ENCODE measurements around the gene PPM1B.

The PPM1B gene

DNA sequence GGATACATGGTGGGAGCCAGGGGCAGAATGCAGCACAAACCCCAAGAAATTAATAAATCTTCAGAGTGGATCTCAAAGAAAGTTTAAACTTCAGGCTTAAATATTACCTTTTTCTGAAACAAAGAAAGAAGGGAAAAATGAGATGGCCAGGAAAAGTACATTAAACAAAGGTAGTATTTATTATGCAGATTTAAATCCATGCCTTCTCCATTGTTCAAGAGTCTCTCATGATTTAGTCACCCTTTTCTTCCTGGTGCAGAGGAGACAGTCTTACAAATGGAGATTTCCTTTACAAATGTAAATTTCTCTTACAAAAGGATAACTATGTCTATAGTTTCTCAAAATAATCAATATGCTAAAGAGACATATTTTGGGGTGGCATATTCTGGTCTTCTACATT is 33.4 kb upstream of the PPM1B start:
- Histone ChIP-seq H3K27ac (ENCODE audit: insufficient read depth, low read depth, low read length, poor library complexity, severe bottlenecking) (no peak overlapping the region), H3K27me3 (ENCODE audit: control insufficient read depth, insufficient read depth, low read length, poor library complexity, severe bottlenecking) (no peaks in the 10 kb centered on the region), H3K36me3 (ENCODE audit: control insufficient read depth, insufficient read depth, low read length) (no peaks in the 10 kb centered on the region), H3K4me1 (ENCODE audit: control insufficient read depth, insufficient read depth, low read length) (peaks cover 3% of the 10 kb centered on the region), H3K4me3 (ENCODE audit: insufficient read depth, low read depth, low read length) (no peak overlapping the region), H3K9me3 (ENCODE audit: control insufficient read depth, low read length) (no peaks in the 10 kb centered on the region)

DNA sequence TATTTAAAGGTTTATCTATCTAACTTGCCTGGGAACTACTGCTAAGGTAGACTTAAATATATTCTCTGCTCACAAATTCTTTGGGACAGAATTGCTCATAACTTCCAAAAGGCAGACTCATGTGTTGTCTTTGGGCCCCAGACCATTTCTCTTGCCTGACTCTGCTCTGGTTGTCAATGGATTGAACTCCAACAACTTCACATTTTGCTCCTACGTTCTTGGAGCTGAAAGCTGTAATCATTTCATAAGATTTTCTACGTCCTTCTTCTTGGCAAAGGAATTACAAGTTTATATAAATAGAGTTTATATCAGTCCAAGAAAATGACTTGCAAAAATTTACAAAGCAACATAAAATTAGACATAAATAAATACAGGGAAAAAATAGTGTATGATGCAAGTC is 32.9 kb upstream of the PPM1B start:
- WGBS, 2 experiments = 20 to 33% methylated on average over 1 of the region's 2 CpGs
- H3K36me3 ChIP-seq (ENCODE audit: control insufficient read depth, insufficient read depth, low read length) = no peaks in the 10 kb centered on the region
- H3K27ac ChIP-seq (ENCODE audit: insufficient read depth, low read depth, low read length, poor library complexity, severe bottlenecking) = no peak overlapping the region
- peaks cover 3% of the 10 kb centered on the region for H3K4me1 ChIP-seq (ENCODE audit: control insufficient read depth, insufficient read depth, low read length)
- H3K27me3 ChIP-seq (ENCODE audit: control insufficient read depth, insufficient read depth, low read length, poor library complexity, severe bottlenecking) = no peaks in the 10 kb centered on the region
- no peak overlapping the region for H3K4me3 ChIP-seq (ENCODE audit: insufficient read depth, low read depth, low read length)
- H3K9me3 ChIP-seq (ENCODE audit: control insufficient read depth, low read length) = no peaks in the 10 kb centered on the region

DNA sequence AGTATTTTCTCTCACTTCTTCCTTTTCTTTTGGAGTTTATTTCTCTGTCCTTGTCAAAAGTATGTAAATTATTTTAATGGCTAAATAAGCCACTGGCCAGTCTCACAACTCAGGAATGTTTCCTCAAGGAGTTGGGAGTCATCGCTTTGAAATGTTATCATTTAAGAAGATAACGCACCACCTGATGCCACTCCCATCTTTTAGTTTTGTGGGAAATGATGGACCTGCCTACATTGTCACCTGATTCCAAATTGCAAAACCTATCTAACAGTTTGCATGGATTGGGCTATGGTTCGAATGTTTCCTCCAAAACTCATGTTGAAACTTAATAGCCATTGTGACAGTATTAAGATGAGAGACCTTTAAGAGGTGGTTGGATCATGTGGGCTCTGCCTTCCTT is 32.4 kb upstream of the PPM1B start:
- H3K27me3 ChIP-seq (ENCODE audit: control insufficient read depth, insufficient read depth, low read length, poor library complexity, severe bottlenecking) = no peaks in the 10 kb centered on the region
- H3K4me3 ChIP-seq (ENCODE audit: insufficient read depth, low read depth, low read length) = no peak overlapping the region
- no peaks in the 10 kb centered on the region for H3K9me3 ChIP-seq (ENCODE audit: control insufficient read depth, low read length)
- 62 to 66% methylated on average over 3 of the region's 3 CpGs for WGBS, 2 experiments
- peaks cover 3% of the 10 kb centered on the region for H3K4me1 ChIP-seq (ENCODE audit: control insufficient read depth, insufficient read depth, low read length)
- no peak overlapping the region for H3K27ac ChIP-seq (ENCODE audit: insufficient read depth, low read depth, low read length, poor library complexity, severe bottlenecking)
- H3K36me3 ChIP-seq (ENCODE audit: control insufficient read depth, insufficient read depth, low read length) = no peaks in the 10 kb centered on the region

DNA sequence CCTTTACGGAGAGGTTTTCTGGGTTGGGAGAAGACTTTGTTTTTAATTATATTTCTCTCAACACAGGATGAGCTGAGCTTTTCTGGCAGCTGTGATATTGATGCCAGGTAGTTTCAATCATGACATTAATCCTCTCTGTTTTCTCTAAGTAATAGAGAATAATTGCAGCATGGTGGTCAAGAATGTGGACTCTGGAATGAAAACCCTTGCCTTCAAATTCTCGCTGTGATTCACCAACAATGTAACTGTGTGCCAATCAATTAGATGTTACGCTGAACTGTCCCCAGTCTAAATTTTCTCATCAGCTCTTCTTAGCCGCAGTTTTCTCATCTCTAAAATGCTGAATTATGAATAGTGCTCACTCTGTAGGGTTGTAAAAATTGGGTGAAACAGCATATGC is 31.6 kb upstream of the PPM1B start:
- 85 to 96% methylated on average over 3 to 4 of the region's 4 CpGs for WGBS, 2 experiments
- Histone ChIP-seq H3K4me1 (ENCODE audit: control insufficient read depth, insufficient read depth, low read length) (peaks cover 3% of the 10 kb centered on the region), H3K9me3 (ENCODE audit: control insufficient read depth, low read length) (no peaks in the 10 kb centered on the region), H3K27ac (ENCODE audit: insufficient read depth, low read depth, low read length, poor library complexity, severe bottlenecking) (no peak overlapping the region), H3K36me3 (ENCODE audit: control insufficient read depth, insufficient read depth, low read length) (no peaks in the 10 kb centered on the region), H3K4me3 (ENCODE audit: insufficient read depth, low read depth, low read length) (no peak overlapping the region), H3K27me3 (ENCODE audit: control insufficient read depth, insufficient read depth, low read length, poor library complexity, severe bottlenecking) (no peaks in the 10 kb centered on the region)

DNA sequence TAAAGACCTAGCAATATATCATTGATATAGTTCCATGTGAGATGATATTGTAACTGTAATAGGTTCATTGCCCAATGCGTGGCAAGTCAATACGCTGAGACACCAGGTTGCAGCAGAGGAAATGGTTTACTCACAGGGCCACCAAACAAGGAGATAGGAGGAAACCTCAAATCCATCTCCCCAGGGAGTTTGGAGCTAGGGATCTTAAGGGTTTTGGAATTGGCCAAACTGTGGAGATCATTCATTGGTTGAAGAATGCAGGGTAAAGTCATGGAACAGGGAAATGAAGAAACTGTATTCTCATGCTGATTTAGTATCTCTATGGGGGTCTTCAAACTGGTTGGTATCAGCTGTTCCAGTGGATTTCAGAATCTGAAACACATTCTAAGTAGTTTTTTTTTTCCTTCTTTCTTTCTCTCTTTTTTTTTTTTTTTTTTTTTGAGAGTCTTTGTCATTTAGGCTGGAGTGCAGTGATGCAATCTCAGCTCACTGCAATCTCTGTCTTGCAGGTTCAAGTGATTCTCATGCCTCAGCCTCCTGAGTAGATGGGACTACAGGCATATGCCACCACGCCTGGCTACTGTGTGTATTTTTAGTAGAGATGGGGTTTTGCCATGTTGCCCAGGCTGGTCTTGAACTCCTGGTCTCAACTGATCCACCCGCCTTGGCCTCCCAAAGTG is 30.7 kb upstream of the PPM1B start:
- peaks cover 3% of the 10 kb centered on the region for H3K4me1 ChIP-seq (ENCODE audit: control insufficient read depth, insufficient read depth, low read length)
- 61 to 64% methylated on average over 4 of the region's 4 CpGs for WGBS, 2 experiments
- H3K36me3 ChIP-seq (ENCODE audit: control insufficient read depth, insufficient read depth, low read length) = no peaks in the 10 kb centered on the region
- no peak overlapping the region for H3K4me3 ChIP-seq (ENCODE audit: insufficient read depth, low read depth, low read length)
- no peaks in the 10 kb centered on the region for H3K27me3 ChIP-seq (ENCODE audit: control insufficient read depth, insufficient read depth, low read length, poor library complexity, severe bottlenecking)
- no peak overlapping the region for H3K27ac ChIP-seq (ENCODE audit: insufficient read depth, low read depth, low read length, poor library complexity, severe bottlenecking)
- no peaks in the 10 kb centered on the region for H3K9me3 ChIP-seq (ENCODE audit: control insufficient read depth, low read length)

DNA sequence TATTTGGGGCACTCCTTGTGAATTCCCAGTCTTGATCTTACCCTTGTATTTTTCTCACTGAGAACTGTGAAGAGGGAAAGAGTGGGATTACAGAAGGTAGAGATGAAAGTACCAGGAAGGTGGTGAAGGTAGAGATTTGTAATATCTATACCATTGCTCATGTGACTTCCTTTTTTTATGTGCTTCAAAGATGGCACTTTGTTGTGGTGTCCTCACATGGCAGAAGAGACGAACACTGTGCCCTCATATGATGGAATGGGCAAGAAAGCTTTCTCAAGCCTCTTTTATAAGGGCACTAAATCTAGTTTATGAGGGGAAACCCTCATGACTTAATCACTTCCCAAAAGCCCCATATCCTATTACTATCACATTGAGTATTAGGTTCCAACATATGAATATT is 28.9 kb upstream of the PPM1B start:
- no peaks in the 10 kb centered on the region for H3K9me3 ChIP-seq (ENCODE audit: control insufficient read depth, low read length)
- 100% methylated on average over 1 of the region's 1 CpG for WGBS, 2 experiments
- no peaks in the 10 kb centered on the region for H3K27me3 ChIP-seq (ENCODE audit: control insufficient read depth, insufficient read depth, low read length, poor library complexity, severe bottlenecking)

DNA sequence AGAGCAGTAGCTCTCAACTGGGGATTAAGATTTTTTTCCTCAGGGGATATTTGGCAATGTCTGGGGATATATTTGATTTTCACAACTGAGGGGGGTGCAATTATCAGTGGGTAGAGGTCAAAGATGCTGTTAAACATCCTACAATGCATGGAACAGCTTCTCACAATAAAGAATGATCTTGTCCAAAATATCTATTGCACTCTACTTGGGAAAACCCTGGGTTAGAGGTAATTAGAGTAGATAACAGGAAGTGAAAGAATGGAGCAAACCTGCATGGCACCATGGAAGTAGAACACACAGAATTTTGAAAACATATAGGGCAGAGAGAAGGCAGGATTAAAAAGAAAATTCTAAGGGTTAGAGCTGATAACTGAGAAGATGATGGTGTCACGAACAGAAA is 26.4 kb upstream of the PPM1B start:
- no peaks in the 10 kb centered on the region for H3K27me3 ChIP-seq (ENCODE audit: control insufficient read depth, insufficient read depth, low read length, poor library complexity, severe bottlenecking)
- WGBS, 2 experiments = 93 to 98% methylated on average over 1 of the region's 1 CpG
- H3K4me3 ChIP-seq (ENCODE audit: insufficient read depth, low read depth, low read length) = no peak overlapping the region
- no peak overlapping the region for H3K27ac ChIP-seq (ENCODE audit: insufficient read depth, low read depth, low read length, poor library complexity, severe bottlenecking)
- no peaks in the 10 kb centered on the region for H3K9me3 ChIP-seq (ENCODE audit: control insufficient read depth, low read length)
- no peaks in the 10 kb centered on the region for H3K36me3 ChIP-seq (ENCODE audit: control insufficient read depth, insufficient read depth, low read length)
- H3K4me1 ChIP-seq (ENCODE audit: control insufficient read depth, insufficient read depth, low read length) = no peaks in the 10 kb centered on the region

More for the DNA sequence above, 28.9 kb upstream of the PPM1B start:
- no peak overlapping the region for H3K27ac ChIP-seq (ENCODE audit: insufficient read depth, low read depth, low read length, poor library complexity, severe bottlenecking)
- H3K4me1 ChIP-seq (ENCODE audit: control insufficient read depth, insufficient read depth, low read length) = peaks cover 3% of the 10 kb centered on the region
- H3K4me3 ChIP-seq (ENCODE audit: insufficient read depth, low read depth, low read length) = no peak overlapping the region
- H3K36me3 ChIP-seq (ENCODE audit: control insufficient read depth, insufficient read depth, low read length) = no peaks in the 10 kb centered on the region

DNA sequence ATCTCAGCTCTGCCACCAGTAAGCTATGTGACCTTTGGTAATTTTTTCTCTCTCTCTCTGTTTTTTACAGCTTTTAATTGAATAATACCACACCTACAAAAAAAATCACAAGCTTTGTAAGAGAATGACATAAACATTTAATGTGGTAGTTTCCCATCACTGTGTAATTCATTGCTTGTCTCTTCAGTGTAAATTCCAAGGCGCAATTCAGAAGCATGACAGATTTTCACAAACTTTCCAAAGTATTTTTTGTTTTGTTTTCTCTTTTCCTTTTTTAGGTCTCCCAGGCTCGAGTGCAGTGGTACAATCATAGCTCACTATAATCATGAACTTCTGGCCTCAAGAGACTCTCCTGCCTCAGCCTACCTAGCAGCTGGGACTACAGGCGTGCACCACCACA is 25.0 kb upstream of the PPM1B start:
- Histone ChIP-seq H3K27me3 (ENCODE audit: control insufficient read depth, insufficient read depth, low read length, poor library complexity, severe bottlenecking) (no peaks in the 10 kb centered on the region), H3K4me1 (ENCODE audit: control insufficient read depth, insufficient read depth, low read length) (no peaks in the 10 kb centered on the region), H3K27ac (ENCODE audit: insufficient read depth, low read depth, low read length, poor library complexity, severe bottlenecking) (no peak overlapping the region), H3K9me3 (ENCODE audit: control insufficient read depth, low read length) (no peaks in the 10 kb centered on the region), H3K36me3 (ENCODE audit: control insufficient read depth, insufficient read depth, low read length) (no peaks in the 10 kb centered on the region), H3K4me3 (ENCODE audit: insufficient read depth, low read depth, low read length) (no peak overlapping the region)
- 87 to 93% methylated on average over 3 of the region's 3 CpGs for WGBS, 2 experiments

DNA sequence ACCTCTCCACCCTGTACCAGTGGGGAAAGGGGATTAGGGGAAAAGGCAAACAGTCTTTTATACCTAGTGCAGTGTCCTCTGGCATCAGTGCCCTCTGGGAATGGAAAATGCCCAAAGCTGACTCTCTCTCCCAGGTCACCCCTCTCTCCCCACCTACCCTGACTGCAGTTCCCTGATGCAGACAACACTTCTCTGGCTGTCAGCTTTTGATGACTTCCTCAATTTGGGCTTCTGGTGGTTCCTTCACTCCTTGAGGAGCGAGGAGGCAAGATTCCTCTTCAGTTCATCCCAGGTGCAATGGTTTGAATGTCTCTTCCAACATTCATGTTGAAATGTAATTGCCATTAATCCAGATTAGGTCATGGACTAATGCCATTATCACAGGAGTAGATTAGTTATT is 19.7 kb upstream of the PPM1B start:
- H3K27me3 ChIP-seq (ENCODE audit: control insufficient read depth, insufficient read depth, low read length, poor library complexity, severe bottlenecking) = no peaks in the 10 kb centered on the region
- WGBS, 2 experiments = 84 to 94% methylated on average over 1 of the region's 1 CpG
- H3K4me3 ChIP-seq (ENCODE audit: insufficient read depth, low read depth, low read length) = no peak overlapping the region
- no peaks in the 10 kb centered on the region for H3K36me3 ChIP-seq (ENCODE audit: control insufficient read depth, insufficient read depth, low read length)
- no peak overlapping the region for H3K27ac ChIP-seq (ENCODE audit: insufficient read depth, low read depth, low read length, poor library complexity, severe bottlenecking)
- H3K4me1 ChIP-seq (ENCODE audit: control insufficient read depth, insufficient read depth, low read length) = no peaks in the 10 kb centered on the region
- no peaks in the 10 kb centered on the region for H3K9me3 ChIP-seq (ENCODE audit: control insufficient read depth, low read length)

DNA sequence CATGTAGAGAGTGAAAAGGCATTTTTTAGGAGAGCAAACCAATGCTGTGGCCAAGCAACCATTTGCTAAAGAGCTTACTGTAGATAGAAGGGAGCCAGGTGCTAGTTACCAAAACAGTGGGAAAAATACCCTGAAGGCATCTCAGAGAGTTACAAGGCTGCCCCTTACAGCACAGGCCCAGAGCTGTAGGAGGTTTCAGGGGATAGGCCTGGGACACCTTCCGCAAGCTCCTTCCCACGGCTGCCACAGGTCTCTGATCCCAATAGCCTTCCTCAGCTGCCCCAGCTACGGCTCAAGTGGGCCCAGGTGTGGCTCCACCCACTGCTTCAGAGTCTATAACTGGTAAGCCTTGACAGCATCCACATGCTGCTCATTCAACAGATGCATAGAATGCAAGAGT is 18.2 kb upstream of the PPM1B start:
- H3K27me3 ChIP-seq (ENCODE audit: control insufficient read depth, insufficient read depth, low read length, poor library complexity, severe bottlenecking) = no peaks in the 10 kb centered on the region
- no peaks in the 10 kb centered on the region for H3K9me3 ChIP-seq (ENCODE audit: control insufficient read depth, low read length)
- 91 to 96% methylated on average over 3 of the region's 3 CpGs for WGBS, 2 experiments
- no peak overlapping the region for H3K4me3 ChIP-seq (ENCODE audit: insufficient read depth, low read depth, low read length)
- H3K36me3 ChIP-seq (ENCODE audit: control insufficient read depth, insufficient read depth, low read length) = no peaks in the 10 kb centered on the region
- no peak overlapping the region for H3K27ac ChIP-seq (ENCODE audit: insufficient read depth, low read depth, low read length, poor library complexity, severe bottlenecking)
- no peaks in the 10 kb centered on the region for H3K4me1 ChIP-seq (ENCODE audit: control insufficient read depth, insufficient read depth, low read length)

Data from ectodermal cell (in vitro differentiated cells).